Brain microvascular endothelial cell (primary cell): Measurements from ENCODE around the gene PKNOX2.

Source experiments
- DNase-seq: peaks from one replicate; pipeline ENCODE4 v3.0.0-alpha.2; 2020
- H3K27ac ChIP-seq: fragments of 250-450 bp; sonication (Bioruptor Pico); 2 replicates; pipeline ENCODE4 v1.5.1; 2020; ENCODE audit warnings: mild to moderate bottlenecking, moderate library complexity
- H3K27me3 ChIP-seq: fragments of 250-450 bp; sonication (Bioruptor Pico); replicated peaks from 2 replicates; pipeline ENCODE4 v1.5.1; 2020; ENCODE audit warnings: mild to moderate bottlenecking
- H3K36me3 ChIP-seq: fragments of 250-450 bp; sonication (Bioruptor Pico); replicated peaks from 2 replicates; pipeline ENCODE4 v1.5.1; 2020; ENCODE audit warnings: mild to moderate bottlenecking
- H3K4me3 ChIP-seq: 2 replicates; pipeline ENCODE4 v1.5.1; 2011; ENCODE audit warnings: low read depth, mild to moderate bottlenecking, control low read depth, low read length, moderate library complexity
- CTCF ChIP-seq: IDR thresholded peaks from 2 replicates; pipeline ENCODE4 v1.5.1; 2011; ENCODE audit warnings: low read depth, mild to moderate bottlenecking, moderate library complexity, low read length, control low read depth, inconsistent platforms; ENCODE audit errors: missing control alignments
- in situ Hi-C: cut with HindIII; loops from 2 replicates; pipeline ENCODE4 v1.10.0; 2017; ENCODE audit warnings: low sequenced_read_pairs, low pct_ligation_motif_present

PKNOX2 gene

GRCh38 chr11:125245299-125245698 is 80.7 kb downstream of the PKNOX2 start:
- H3K4me3 ChIP-seq = no peak overlapping the region
- no peaks in the 10 kb centered on the region for H3K36me3 ChIP-seq
- no peaks in the 10 kb centered on the region for H3K27me3 ChIP-seq
- no peak overlapping the region for H3K27ac ChIP-seq
- no peak for TF ChIP-seq CTCF
- no peak for DNase-seq
- in situ Hi-C loops = no loop called here

- no peak for DNase-seq
- Histone ChIP-seq H3K27ac (no peak overlapping the region), H3K4me3 (no peak overlapping the region), H3K36me3 (no peaks in the 10 kb centered on the region), H3K27me3 (no peaks in the 10 kb centered on the region)
- no peak for TF ChIP-seq CTCF
- in situ Hi-C loops = no loop called here
Measured at GRCh38 chr11:125247431-125247830, 82.9 kb downstream of the PKNOX2 start.

GRCh38 chr11:125250318-125251213 is 86.0 kb downstream of the PKNOX2 start:
- no peak for TF ChIP-seq CTCF
- no peaks in the 10 kb centered on the region for H3K36me3 ChIP-seq
- no peak overlapping the region for H3K4me3 ChIP-seq
- no peak overlapping the region for H3K27ac ChIP-seq
- in situ Hi-C loops = no loop called here
- no peak for DNase-seq
- H3K27me3 ChIP-seq = no peaks in the 10 kb centered on the region

- no peak for TF ChIP-seq CTCF
- no peak for DNase-seq
- H3K36me3 ChIP-seq = no peaks in the 10 kb centered on the region
- H3K27me3 ChIP-seq = no peaks in the 10 kb centered on the region
- no peak overlapping the region for H3K27ac ChIP-seq
- H3K4me3 ChIP-seq = no peak overlapping the region
- in situ Hi-C loops = no loop called here
Measured at GRCh38 chr11:125251214-125251545, 86.6 kb downstream of the PKNOX2 start.

- no peak for TF ChIP-seq CTCF
Measured at GRCh38 chr11:125251956-125252355, 87.4 kb downstream of the PKNOX2 start.

GRCh38 chr11:125253289-125253688 is 88.7 kb downstream of the PKNOX2 start:
- in situ Hi-C loops = no loop called here
- no peak for DNase-seq
- Histone ChIP-seq H3K36me3 (no peaks in the 10 kb centered on the region), H3K4me3 (no peak overlapping the region), H3K27me3 (no peaks in the 10 kb centered on the region), H3K27ac (no peak overlapping the region)
- no peak for TF ChIP-seq CTCF

More at GRCh38 chr11:125251956-125252355, 87.4 kb downstream of the PKNOX2 start:
- in situ Hi-C loops = no loop called here
- Histone ChIP-seq H3K27ac (no peak overlapping the region), H3K4me3 (no peak overlapping the region), H3K27me3 (no peaks in the 10 kb centered on the region), H3K36me3 (no peaks in the 10 kb centered on the region)
- DNase-seq = no peak
